B cell (primary cell): ENCODE results near the gene CTLA4. TPM values are rescaled to one million over a fixed set of nuclear protein-coding genes. Genes with fewer than 3 reads are reported as not detected.

Experiments
- ATAC-seq: fragments of 200-7000 bp; cut with Tn5 transposase; one replicate; pipeline ENCODE4 v1.10.0; 2021; ENCODE audit warnings: low read depth, mild to moderate bottlenecking, moderate number of reproducible peaks, moderate library complexity
- CTCF ChIA-PET: fragments of 350-600 bp; sonication (Branson Sonifier 250); formaldehyde crosslinking; loops from one replicate; lab custom pipeline; 2021; ENCODE audit warnings: antibody characterized with exemption, inconsistent platforms; lab: Charles Lee
- POLR2A ChIA-PET: fragments of 350-600 bp; sonication (Branson Sonifier 250); formaldehyde crosslinking; loops from one replicate; lab custom pipeline; 2021; ENCODE audit warnings: antibody characterized with exemption; lab: Charles Lee
- DNase-seq: peaks from one replicate; pipeline ENCODE4 v3.0.0; 2013
- H2AFZ ChIP-seq: 2 replicates; pipeline ENCODE4 v1.6.1; 2012; ENCODE audit warnings: mild to moderate bottlenecking, low read depth, low read length; ENCODE audit not compliant: insufficient read depth, poor library complexity, severe bottlenecking
- H3K27ac ChIP-seq, 2 donors: 1 replicate in 1 of 2; 2 replicates in 1 of 2; pipeline ENCODE4 v1.5.1; 2012 to 2013; ENCODE audit warnings: low read length in 2 of 2, mild to moderate bottlenecking in 2 of 2, moderate library complexity in 1 of 2
- H3K27me3 ChIP-seq, 4 experiments: fragments of 200-600 bp in 1 of 4; sonication (generic) in 1 of 4; replicated peaks in 1 of 4; 1 replicate in 2 of 4; 2 replicates in 2 of 4; pipeline versions ENCODE4 v1.6.1 to v1.7.0; 2013 to 2016; ENCODE audit warnings: low read length in 3 of 4, mild to moderate bottlenecking in 2 of 4, mixed read lengths in 1 of 4, moderate library complexity in 1 of 4; ENCODE audit not compliant: insufficient read depth in 4 of 4, control insufficient read depth in 3 of 4; ENCODE audit errors: control extremely low read depth in 1 of 4
- H3K36me3 ChIP-seq, 2 experiments: replicated peaks in 1 of 2; 1 replicate in 1 of 2; 2 replicates in 1 of 2; pipeline versions ENCODE4 v1.6.1 to v1.7.1; 2013; ENCODE audit warnings: low read length in 1 of 2; ENCODE audit not compliant: insufficient read depth in 2 of 2, control insufficient read depth in 1 of 2; ENCODE audit errors: control extremely low read depth in 1 of 2, extremely low read depth in 1 of 2
- H3K4me1 ChIP-seq, 2 donors: fragments of 200-600 bp in 1 of 2; sonication (generic) in 1 of 2; 1 replicate in 1 of 2; 2 replicates in 1 of 2; pipeline versions ENCODE4 v1.5.1 to v1.6.1; 2013 to 2017; ENCODE audit warnings: low read length in 2 of 2; ENCODE audit not compliant: control insufficient read depth in 2 of 2, insufficient read depth in 2 of 2
- H3K4me2 ChIP-seq: replicated peaks from 2 replicates; pipeline ENCODE3; 2012; ENCODE audit warnings: mild to moderate bottlenecking, low read depth, low read length; ENCODE audit not compliant: poor library complexity, severe bottlenecking
- H3K4me3 ChIP-seq, 5 experiments: fragments of 200-600 bp in 1 of 5; sonication (generic) in 1 of 5; 1 replicate in 3 of 5; 2 replicates in 2 of 5; pipeline versions ENCODE4 v1.5.1 to v1.7.0; 2011 to 2016; ENCODE audit warnings: low read length in 4 of 5, mild to moderate bottlenecking in 4 of 5, low read depth in 2 of 5, control low read depth in 1 of 5, moderate library complexity in 1 of 5; ENCODE audit not compliant: insufficient read depth in 1 of 5; ENCODE audit errors: control extremely low read depth in 1 of 5, extremely low read depth in 1 of 5
- H3K79me2 ChIP-seq: fragments of 200-600 bp; sonication (generic); one replicate; pipeline ENCODE4 v1.6.0; 2016; ENCODE audit warnings: low read length; ENCODE audit not compliant: control insufficient read depth, insufficient read depth
- H3K9ac ChIP-seq: fragments of 200-600 bp; sonication (generic); 2 replicates; pipeline ENCODE4 v1.6.1; 2017; ENCODE audit warnings: mild to moderate bottlenecking, low read length, moderate library complexity
- H3K9me3 ChIP-seq, 3 donors: one replicate each; pipeline versions ENCODE4 v1.6.1 to v1.7.1; 2013; ENCODE audit warnings: low read length in 2 of 3; ENCODE audit not compliant: control insufficient read depth in 2 of 3, insufficient read depth in 1 of 3; ENCODE audit errors: control extremely low read depth in 1 of 3
- H4K20me1 ChIP-seq: 2 replicates; pipeline ENCODE4 v1.6.0; 2012; ENCODE audit warnings: mild to moderate bottlenecking, low read length; ENCODE audit not compliant: insufficient read depth, control insufficient read depth, poor library complexity, severe bottlenecking
- H3K27ac Mint-ChIP-seq: one replicate; pipeline ENCODE4 v1.8.0; 2021; ENCODE audit warnings: mixed read lengths
- H3K27me3 Mint-ChIP-seq: one replicate; pipeline ENCODE4 v1.8.0; 2021; ENCODE audit warnings: mixed read lengths
- H3K4me1 Mint-ChIP-seq: one replicate; pipeline ENCODE4 v1.8.0; 2021; ENCODE audit warnings: mixed read lengths
- H3K4me3 Mint-ChIP-seq: one replicate; pipeline ENCODE4 v1.8.0; 2021; ENCODE audit warnings: mixed read lengths
- H3K9me3 Mint-ChIP-seq: one replicate; pipeline ENCODE4 v1.8.0; 2022; ENCODE audit warnings: mixed read lengths; ENCODE audit not compliant: insufficient read depth
- CTCF ChIP-seq: fragments of 200-600 bp; IDR thresholded peaks from one replicate; pipeline ENCODE4 v1.8.0; 2022; ENCODE audit warnings: antibody characterized with exemption, mild to moderate bottlenecking
- EZH2 ChIP-seq: IDR thresholded peaks from 2 replicates; pipeline ENCODE4 v1.6.1; 2012; ENCODE audit warnings: borderline replicate concordance, low read depth, mild to moderate bottlenecking, moderate library complexity, low read length; ENCODE audit not compliant: insufficient read depth, poor library complexity, severe bottlenecking
- WGBS: methylation state at CpG from one replicate; pipeline ENCODE4 v1.1.5; 2013; ENCODE audit warnings: missing lambda C conversion rate; ENCODE audit not compliant: insufficient coverage; 5-methylcytosine and 5-hydroxymethylcytosine counted together
- intact Hi-C: fragments of 100-400 bp; cut with micrococcal nuclease; formaldehyde crosslinking; loops from one replicate; pipeline ENCODE4 v1.10.0; 2022
- polyA plus RNA-seq: library from polyadenylated mRNA; depleted of rRNA; stranded (reverse); fragments of >200 nt; gene quantifications from 2 replicates; pipeline ENCODE4 v1.2.3, GENCODE V29; 2012
- total RNA-seq, 2 donors: library from RNA; stranded (reverse); fragments of 120-200 nt in 1 of 2; gene quantifications; 1 replicate in 1 of 2; 2 replicates in 1 of 2; pipeline versions ENCODE4 v1.2.3 to v1.2.4, GENCODE V29; 2013 to 2022

Gene CTLA4
- total and polyA plus RNA-seq, 2 donors (not counting 1 experiment from before 2014, with no cell fraction given), result 0.30 TPM; not detected in 1

GRCh38 chr2:203889944-203890343 lies 22.4 kb downstream of the CTLA4 start:
- ATAC-seq, result no peak
- no peak overlapping the region for H3K27ac ChIP-seq
- no peak overlapping the region for H3K9ac ChIP-seq
- no peaks in the 10 kb centered on the region for H3K9me3 Mint-ChIP-seq
- peaks cover 0 to 19% (median 2%) of the 10 kb centered on the region in 4 experiments for H3K27me3 ChIP-seq
- no CpG with 5 or more reads among the region's 1 CpG for WGBS
- POLR2A ChIA-PET, result no interaction called here
- H4K20me1 ChIP-seq, result no peaks in the 10 kb centered on the region
- no peak overlapping the region for H3K4me3 Mint-ChIP-seq
- H3K4me1 ChIP-seq, result no peaks in the 10 kb centered on the region
- TF ChIP-seq EZH2 (no peak), CTCF (no peak)
- DNase-seq, result no peak
- no peaks in the 10 kb centered on the region for H3K79me2 ChIP-seq
- peaks cover 21% of the 10 kb centered on the region for H3K27me3 Mint-ChIP-seq
- H2AFZ ChIP-seq, result no peak overlapping the region
- CTCF ChIA-PET, result interaction anchor here (0.6 to 0.7 kb wide), 2 partner anchors 27 to 1087 kb away, joined by 4 read pairs; no protein-coding TSS in a partner anchor
- no peaks in the 10 kb centered on the region for H3K36me3 ChIP-seq
- H3K4me1 Mint-ChIP-seq, result no peaks in the 10 kb centered on the region
- intact Hi-C loops, result no loop called here
- H3K27ac Mint-ChIP-seq, result no peak overlapping the region
- H3K4me2 ChIP-seq, result no peak overlapping the region
- H3K4me3 ChIP-seq, result no peak overlapping the region
- no peaks in the 10 kb centered on the region for H3K9me3 ChIP-seq

- no peak overlapping the region for H3K27ac Mint-ChIP-seq
- TF ChIP-seq EZH2 (no peak), CTCF (no peak)
These were observed 23.2 kb downstream of the CTLA4 start for GRCh38 chr2:203890733-203891132.

More at GRCh38 chr2:203890733-203891132, 23.2 kb downstream of the CTLA4 start:
- H3K27me3 Mint-ChIP-seq, result peaks cover 21% of the 10 kb centered on the region
- no peaks in the 10 kb centered on the region for H3K4me1 ChIP-seq
- H3K9me3 Mint-ChIP-seq, result no peaks in the 10 kb centered on the region
- intact Hi-C loops, result no loop called here
- H3K4me3 Mint-ChIP-seq, result no peak overlapping the region
- H3K4me2 ChIP-seq, result no peak overlapping the region
- no peak overlapping the region for H3K27ac ChIP-seq
- ATAC-seq (no peak), DNase-seq (no peak)
- no peaks in the 10 kb centered on the region for H3K79me2 ChIP-seq
- H2AFZ ChIP-seq, result no peak overlapping the region
- WGBS, result no CpG with 5 or more reads among the region's 1 CpG
- CTCF ChIA-PET, result no interaction called here
- no peaks in the 10 kb centered on the region for H3K36me3 ChIP-seq
- no peaks in the 10 kb centered on the region for H4K20me1 ChIP-seq
- H3K9me3 ChIP-seq, result no peaks in the 10 kb centered on the region
- H3K27me3 ChIP-seq, result peaks cover 0 to 19% (median 2%) of the 10 kb centered on the region in 4 experiments
- H3K4me3 ChIP-seq, result no peak overlapping the region
- H3K4me1 Mint-ChIP-seq, result no peaks in the 10 kb centered on the region
- H3K9ac ChIP-seq, result no peak overlapping the region
- POLR2A ChIA-PET, result no interaction called here
